Activated T-helper 17 cell treated with anti-CD3 and anti-CD28 coated beads, Interleukin-2, amount 50 U/mL, for 72 hours (primary cell): ENCODE data around the gene ANP32E. TPM values are rescaled to one million over a fixed set of nuclear protein-coding genes. Genes with fewer than 3 reads are reported as not detected.
"Not testable (repeated sequence)": the region's sequence is repeated elsewhere in the genome, so short reads cannot be mapped to it uniquely, and the experiment has no call there.

Experiments
- ATAC-seq: fragments of 150-1000 bp; cut with Tn5 transposase; replicated peaks from 2 replicates; pipeline ENCODE4 v1.10.0; 2021; ENCODE audit warnings: mild to moderate bottlenecking, moderate library complexity
- H3K27ac Mint-ChIP-seq: one replicate; pipeline ENCODE4 v1.8.0; 2022; ENCODE audit warnings: mixed read lengths
- H3K27me3 Mint-ChIP-seq: one replicate; pipeline ENCODE4 v1.8.0; 2022; ENCODE audit warnings: mixed read lengths
- H3K36me3 Mint-ChIP-seq: one replicate; pipeline ENCODE4 v1.8.0; 2022; ENCODE audit warnings: low read depth, mild to moderate bottlenecking, mixed read lengths
- H3K4me1 Mint-ChIP-seq: one replicate; pipeline ENCODE4 v1.8.0; 2022; ENCODE audit warnings: mixed read lengths
- H3K4me3 Mint-ChIP-seq: one replicate; pipeline ENCODE4 v1.8.0; 2022; ENCODE audit warnings: mild to moderate bottlenecking, mixed read lengths
- H3K9me3 Mint-ChIP-seq: one replicate; pipeline ENCODE4 v1.8.0; 2022; ENCODE audit warnings: mixed read lengths
- total RNA-seq, 2 donors: library from RNA; stranded (reverse); gene quantifications; one replicate each; pipeline ENCODE4 v1.2.3, GENCODE V29; 2022

Gene ANP32E
- total RNA-seq, 2 donors from 2014 or later: 162 to 166 TPM

GRCh38 chr1:150210706-150211105 is 25.2 kb downstream of the ANP32E start:
- Mint-ChIP-seq H3K9me3 (no peaks in the 10 kb centered on the region), H3K36me3 (peaks cover 10% of the 10 kb centered on the region), H3K27ac (no peak overlapping the region), H3K4me3 (no peak overlapping the region), H3K4me1 (peaks cover 10% of the 10 kb centered on the region), H3K27me3 (no peaks in the 10 kb centered on the region)
- no peak for ATAC-seq

- no peaks in the 10 kb centered on the region for H3K9me3 Mint-ChIP-seq
- H3K27ac Mint-ChIP-seq: no peak overlapping the region
- H3K4me3 Mint-ChIP-seq: no peak overlapping the region
- peaks cover 10% of the 10 kb centered on the region for H3K36me3 Mint-ChIP-seq
- peaks cover 10% of the 10 kb centered on the region for H3K4me1 Mint-ChIP-seq
- ATAC-seq: no peak
- H3K27me3 Mint-ChIP-seq: no peaks in the 10 kb centered on the region
Observed at GRCh38 chr1:150210091-150210490, 25.8 kb downstream of the ANP32E start.

GRCh38 chr1:150208460-150208859 is 27.5 kb downstream of the ANP32E start:
- not testable (repeated sequence) for H3K27ac Mint-ChIP-seq, H3K36me3 Mint-ChIP-seq, H3K4me3 Mint-ChIP-seq, H3K4me1 Mint-ChIP-seq, H3K9me3 Mint-ChIP-seq, ATAC-seq, H3K27me3 Mint-ChIP-seq

- no peaks in the 10 kb centered on the region for H3K4me1 Mint-ChIP-seq
- H3K4me3 Mint-ChIP-seq: no peak overlapping the region
- no peaks in the 10 kb centered on the region for H3K9me3 Mint-ChIP-seq
- H3K27ac Mint-ChIP-seq: no peak overlapping the region
- no peak for ATAC-seq
- no peaks in the 10 kb centered on the region for H3K36me3 Mint-ChIP-seq
- no peaks in the 10 kb centered on the region for H3K27me3 Mint-ChIP-seq
Observed at GRCh38 chr1:150207281-150207971, 28.5 kb downstream of the ANP32E start.

- no peak for ATAC-seq
- Mint-ChIP-seq H3K4me1 (no peaks in the 10 kb centered on the region), H3K4me3 (no peak overlapping the region), H3K9me3 (no peaks in the 10 kb centered on the region), H3K27me3 (no peaks in the 10 kb centered on the region), H3K36me3 (no peaks in the 10 kb centered on the region), H3K27ac (no peak overlapping the region)
Observed at GRCh38 chr1:150196417-150196816, 39.5 kb downstream of the ANP32E start.

GRCh38 chr1:150194381-150195031 is 41.4 kb downstream of the ANP32E start:
- Mint-ChIP-seq H3K27me3 (no peaks in the 10 kb centered on the region), H3K36me3 (no peaks in the 10 kb centered on the region), H3K9me3 (no peaks in the 10 kb centered on the region), H3K27ac (no peak overlapping the region), H3K4me1 (no peaks in the 10 kb centered on the region), H3K4me3 (no peak overlapping the region)
- no peak for ATAC-seq

- H3K4me3 Mint-ChIP-seq: no peak overlapping the region
- no peaks in the 10 kb centered on the region for H3K27me3 Mint-ChIP-seq
- no peaks in the 10 kb centered on the region for H3K36me3 Mint-ChIP-seq
- no peaks in the 10 kb centered on the region for H3K9me3 Mint-ChIP-seq
- no peak overlapping the region for H3K27ac Mint-ChIP-seq
- peaks cover 6% of the 10 kb centered on the region for H3K4me1 Mint-ChIP-seq
- no peak for ATAC-seq
Observed at GRCh38 chr1:150192012-150192411, 43.9 kb downstream of the ANP32E start.

GRCh38 chr1:150187560-150187931 is 48.4 kb downstream of the ANP32E start:
- peak; percentile 23 for ATAC-seq
- no peaks in the 10 kb centered on the region for H3K36me3 Mint-ChIP-seq
- H3K4me1 Mint-ChIP-seq: peaks cover 7% of the 10 kb centered on the region
- no peak overlapping the region for H3K27ac Mint-ChIP-seq
- H3K9me3 Mint-ChIP-seq: no peaks in the 10 kb centered on the region
- no peaks in the 10 kb centered on the region for H3K27me3 Mint-ChIP-seq
- peak overlapping the region; percentile 64 for H3K4me3 Mint-ChIP-seq

- H3K4me1 Mint-ChIP-seq: peaks cover 7% of the 10 kb centered on the region
- no peaks in the 10 kb centered on the region for H3K36me3 Mint-ChIP-seq
- peak overlapping the region; percentile 64 for H3K4me3 Mint-ChIP-seq
- no peaks in the 10 kb centered on the region for H3K27me3 Mint-ChIP-seq
- H3K27ac Mint-ChIP-seq: peak overlapping the region; percentile 14
- peak; percentile 82 for ATAC-seq
- no peaks in the 10 kb centered on the region for H3K9me3 Mint-ChIP-seq
Observed at GRCh38 chr1:150186789-150187559, 48.9 kb downstream of the ANP32E start.

- H3K36me3 Mint-ChIP-seq, H3K4me1 Mint-ChIP-seq, H3K27me3 Mint-ChIP-seq, ATAC-seq, H3K9me3 Mint-ChIP-seq: not testable (repeated sequence)
- Mint-ChIP-seq H3K27ac (peak overlapping the region; percentile 14), H3K4me3 (peak overlapping the region; percentile 64)
Observed at GRCh38 chr1:150186438-150186788, 49.5 kb downstream of the ANP32E start.

GRCh38 chr1:150185481-150185880 is 50.4 kb downstream of the ANP32E start:
- no peak overlapping the region for H3K27ac Mint-ChIP-seq
- H3K4me3 Mint-ChIP-seq: no peak overlapping the region
- H3K9me3 Mint-ChIP-seq: no peaks in the 10 kb centered on the region
- no peaks in the 10 kb centered on the region for H3K36me3 Mint-ChIP-seq
- H3K4me1 Mint-ChIP-seq: peaks cover 7% of the 10 kb centered on the region
- no peak for ATAC-seq
- no peaks in the 10 kb centered on the region for H3K27me3 Mint-ChIP-seq

GRCh38 chr1:150183061-150183460 is 52.9 kb downstream of the ANP32E start:
- Mint-ChIP-seq H3K9me3 (no peaks in the 10 kb centered on the region), H3K4me1 (peaks cover 7% of the 10 kb centered on the region), H3K36me3 (no peaks in the 10 kb centered on the region), H3K4me3 (no peak overlapping the region), H3K27me3 (no peaks in the 10 kb centered on the region), H3K27ac (no peak overlapping the region)
- no peak for ATAC-seq

- Mint-ChIP-seq H3K9me3 (no peaks in the 10 kb centered on the region), H3K27me3 (no peaks in the 10 kb centered on the region), H3K36me3 (no peaks in the 10 kb centered on the region), H3K27ac (no peak overlapping the region), H3K4me3 (no peak overlapping the region), H3K4me1 (peaks cover 3% of the 10 kb centered on the region)
- no peak for ATAC-seq
Observed at GRCh38 chr1:150182247-150182646, 53.7 kb downstream of the ANP32E start.

- Mint-ChIP-seq H3K27ac (no peak overlapping the region), H3K9me3 (no peaks in the 10 kb centered on the region), H3K4me3 (no peak overlapping the region), H3K27me3 (no peaks in the 10 kb centered on the region), H3K36me3 (no peaks in the 10 kb centered on the region), H3K4me1 (no peaks in the 10 kb centered on the region)
- ATAC-seq: no peak
Observed at GRCh38 chr1:150180474-150180873, 55.4 kb downstream of the ANP32E start.

- no peak overlapping the region for H3K4me3 Mint-ChIP-seq
Observed at GRCh38 chr1:150179867-150180266, 56.0 kb downstream of the ANP32E start.

More at GRCh38 chr1:150179867-150180266, 56.0 kb downstream of the ANP32E start:
- H3K36me3 Mint-ChIP-seq: no peaks in the 10 kb centered on the region
- H3K4me1 Mint-ChIP-seq: no peaks in the 10 kb centered on the region
- no peak for ATAC-seq
- H3K27ac Mint-ChIP-seq: no peak overlapping the region
- no peaks in the 10 kb centered on the region for H3K27me3 Mint-ChIP-seq
- no peaks in the 10 kb centered on the region for H3K9me3 Mint-ChIP-seq
